ENCODE measurements around the gene BAZ1B. TPM values are rescaled to one million over a fixed set of nuclear protein-coding genes. Genes with fewer than 3 reads are reported as not detected.

The BAZ1B gene
- total RNA-seq, result 10 to 100 TPM; 37.6 to 89.7 (median 63.3) TPM
- 10 to 100 TPM; 33.4 to 54.6 TPM for polyA plus RNA-seq
- long read RNA-seq, donor 1, partial matches to known transcripts, result 92 of 96 reads
- long read RNA-seq, donor 1, other reads (novel, unspliced or antisense), result 4 of 96 reads
- long read RNA-seq, donor 2, partial matches to known transcripts, result 29 of 29 reads
- long read RNA-seq, donor 2, other reads (novel, unspliced or antisense), result 0 of 29 reads
- long read RNA-seq, donor 3, partial matches to known transcripts, result 2 of 18 reads
- long read RNA-seq, donor 3, other reads (novel, unspliced or antisense), result 16 of 18 reads

- intact Hi-C loops (cut with DNase I), result loop anchor here in 1 of 4 donors (10.0 kb wide), 1 partner anchor 53 kb away; the partner anchor contains the start of gene TBL2
- no peaks in the 10 kb centered on the region for H3K27me3 ChIP-seq
- peaks cover 8% of the 10 kb centered on the region for H3K4me1 ChIP-seq (ENCODE audit: insufficient read depth)
- H3K9me3 ChIP-seq, result no peaks in the 10 kb centered on the region
- TF ChIP-seq EP300 (IDR thresholded peaks at IDR 0.05) (no peak), POLR2A (IDR thresholded peaks at IDR 0.05) (peak; percentile 58), CTCF (IDR thresholded peaks at IDR 0.05) (peak in 1 of 3 donors; percentile 17)
- no peaks in the 10 kb centered on the region for H3K36me3 ChIP-seq
- peak within 1 kb of the TSS; percentile 75 for H3K4me3 ChIP-seq
- peak; percentile 97 to 98 (median 98) for DNase-seq
- peak within 1 kb of the TSS; percentile 86 to 96 for H3K27ac ChIP-seq
- WGBS, 3 donors, result 0% methylated on average over 51 to 71 of the region's 71 CpGs
Observed at GRCh38 chr7:73522105-73522872, at the start of gene BAZ1B. Gene BAZ1B, minus strand, starts transcription at chr7:73522293. Its CDS starts 360 bp downstream, at chr7:73521933.

- DNase-seq, result no peak
- Histone ChIP-seq H3K9me3 (no peaks in the 10 kb centered on the region), H3K4me3 (no peak overlapping the region), H3K36me3 (no peaks in the 10 kb centered on the region), H3K27me3 (no peaks in the 10 kb centered on the region), H3K4me1 (ENCODE audit: insufficient read depth) (no peaks in the 10 kb centered on the region), H3K27ac (no peak overlapping the region)
- intact Hi-C loops (cut with DNase I), result loop anchor here in 1 of 4 donors (10.0 kb wide), 1 partner anchor 46 kb away; the partner anchor contains the start of gene BAZ1B
- WGBS, 3 donors, result 87 to 93% (median 87%) methylated on average over 10 of the region's 10 CpGs
- TF ChIP-seq POLR2A (IDR thresholded peaks at IDR 0.05) (no peak), EP300 (IDR thresholded peaks at IDR 0.05) (no peak), CTCF (IDR thresholded peaks at IDR 0.05) (no peak)
Observed at GRCh38 chr7:73570977-73571376, 48.9 kb upstream of the BAZ1B start.

GRCh38 chr7:73570521-73570920, 48.4 kb upstream of the BAZ1B start:
- no peak for TF ChIP-seq EP300 (IDR thresholded peaks at IDR 0.05)
- no peak for TF ChIP-seq CTCF (IDR thresholded peaks at IDR 0.05)
- no peak for TF ChIP-seq POLR2A (IDR thresholded peaks at IDR 0.05)
- Histone ChIP-seq H3K27ac (no peak overlapping the region), H3K4me3 (no peak overlapping the region), H3K27me3 (no peaks in the 10 kb centered on the region), H3K9me3 (no peaks in the 10 kb centered on the region), H3K36me3 (no peaks in the 10 kb centered on the region), H3K4me1 (ENCODE audit: insufficient read depth) (no peaks in the 10 kb centered on the region)
- DNase-seq, result no peak
- 92 to 96% (median 93%) methylated on average over 22 of the region's 22 CpGs for WGBS, 3 donors
- intact Hi-C loops (cut with DNase I), result loop anchor here in 1 of 4 donors (10.0 kb wide), 1 partner anchor 46 kb away; the partner anchor contains the start of gene BAZ1B

GRCh38 chr7:73569042-73569608, 47.0 kb upstream of the BAZ1B start:
- WGBS, 3 donors, result 52 to 61% (median 57%) methylated on average over 5 of the region's 5 CpGs
- no peaks in the 10 kb centered on the region for H3K36me3 ChIP-seq

More at GRCh38 chr7:73569042-73569608, 47.0 kb upstream of the BAZ1B start:
- H3K9me3 ChIP-seq, result no peaks in the 10 kb centered on the region
- no peak overlapping the region for H3K27ac ChIP-seq
- intact Hi-C loops (cut with DNase I), result no loop called here
- no peak for DNase-seq
- no peaks in the 10 kb centered on the region for H3K4me1 ChIP-seq (ENCODE audit: insufficient read depth)
- no peak overlapping the region for H3K4me3 ChIP-seq
- TF ChIP-seq EP300 (IDR thresholded peaks at IDR 0.05) (no peak), POLR2A (IDR thresholded peaks at IDR 0.05) (no peak), CTCF (IDR thresholded peaks at IDR 0.05) (no peak)
- H3K27me3 ChIP-seq, result no peaks in the 10 kb centered on the region

Data from ovary (tissue), 10 donors.